CD4-positive, alpha-beta T cell (primary cell): ENCODE results near the gene MAML2. TPM values are rescaled to one million over a fixed set of nuclear protein-coding genes. Genes with fewer than 3 reads are reported as not detected.
A peak's percentile ranks its signal among the peaks of the same experiment; 100 is the strongest.

Experiments used
- ATAC-seq: fragments of 200-7000 bp; cut with Tn5 transposase; one replicate; pipeline ENCODE4 v1.10.0; 2022; ENCODE audit warnings: mild to moderate bottlenecking; ENCODE audit not compliant: poor library complexity
- CTCF ChIA-PET: fragments of 350-600 bp; sonication (Branson Sonifier 250); formaldehyde crosslinking; loops from one replicate; lab custom pipeline; 2021; ENCODE audit warnings: antibody characterized with exemption, inconsistent platforms; lab: Charles Lee
- POLR2A ChIA-PET: fragments of 350-600 bp; sonication (Branson Sonifier 250); formaldehyde crosslinking; loops from one replicate; lab custom pipeline; 2021; ENCODE audit warnings: antibody characterized with exemption, inconsistent platforms; lab: Charles Lee
- DNase-seq, 14 experiments: peaks; one replicate each; pipeline ENCODE4 v3.0.0-alpha.2; 2013 to 2020; ENCODE audit warnings: mixed read lengths in 2 of 14
- H3K27ac ChIP-seq, 2 donors: one replicate each; pipeline versions ENCODE4 v1.5.1 to v1.7.0; 2013; ENCODE audit warnings: low read length in 2 of 2, low read depth in 1 of 2, mild to moderate bottlenecking in 1 of 2
- H3K27me3 ChIP-seq, 2 experiments: 1 replicate in 1 of 2; 2 replicates in 1 of 2; pipeline versions ENCODE4 v1.6.1 to v1.7.0; 2013; ENCODE audit warnings: low read length in 2 of 2, control low read depth in 1 of 2, mild to moderate bottlenecking in 1 of 2, moderate library complexity in 1 of 2; ENCODE audit not compliant: insufficient read depth in 2 of 2, control insufficient read depth in 1 of 2
- H3K36me3 ChIP-seq: one replicate; pipeline ENCODE4 v1.6.1; 2013; ENCODE audit warnings: low read length, control low read depth; ENCODE audit not compliant: insufficient read depth
- H3K4me1 ChIP-seq: one replicate; pipeline ENCODE4 v1.6.1; 2013; ENCODE audit warnings: low read length, control low read depth; ENCODE audit not compliant: insufficient read depth
- H3K4me3 ChIP-seq: one replicate; pipeline ENCODE4 v1.5.1; 2013; ENCODE audit warnings: mild to moderate bottlenecking, low read length, moderate library complexity
- H3K9me3 ChIP-seq, 2 experiments: 1 replicate in 1 of 2; 2 replicates in 1 of 2; pipeline versions ENCODE4 v1.6.1 to v1.7.0; 2013; ENCODE audit warnings: low read length in 2 of 2, mild to moderate bottlenecking in 2 of 2, control low read depth in 1 of 2, moderate library complexity in 1 of 2; ENCODE audit not compliant: control insufficient read depth in 1 of 2, insufficient read depth in 1 of 2
- H3K27ac Mint-ChIP-seq: one replicate; pipeline ENCODE4 v1.8.0; 2020; ENCODE audit warnings: mixed read lengths
- H3K27me3 Mint-ChIP-seq: one replicate; pipeline ENCODE4 v1.8.0; 2021; ENCODE audit warnings: mixed read lengths
- H3K36me3 Mint-ChIP-seq: one replicate; pipeline ENCODE4 v1.8.0; 2021; ENCODE audit warnings: low read depth, mixed read lengths
- H3K4me1 Mint-ChIP-seq: one replicate; pipeline ENCODE4 v1.8.0; 2021; ENCODE audit warnings: low read depth, mixed read lengths
- H3K4me3 Mint-ChIP-seq: one replicate; pipeline ENCODE4 v1.8.0; 2020; ENCODE audit warnings: mild to moderate bottlenecking, mixed read lengths
- H3K9me3 Mint-ChIP-seq: one replicate; pipeline ENCODE4 v1.8.0; 2020; ENCODE audit warnings: mixed read lengths
- intact Hi-C, 2 experiments: fragments of 100-400 bp; cut with DNase I in 1 of 2; cut with micrococcal nuclease in 1 of 2; formaldehyde crosslinking; loops; one replicate each; pipeline versions ENCODE4 v1.15.1 to v1.9.0; 2023 to 2025; cut with DNase I, micrococcal nuclease
- total RNA-seq, 174 experiments: library from RNA in 2 of 174; stranded (reverse) in 2 of 174; gene quantifications; one replicate each; pipeline ENCODE4 v1.2.3 and lab custom pipeline; 2021 to 2026
- TF ChIP-seq, protein P1 (sequence below): fragments of 200-600 bp; IDR thresholded peaks from one replicate; pipeline ENCODE4 v1.8.0; 2022; ENCODE audit warnings: antibody characterized with exemption, mild to moderate bottlenecking

The MAML2 gene
- total RNA-seq, 2 experiments from 2014 or later, result 58.8 to 59.8 TPM

DNA sequence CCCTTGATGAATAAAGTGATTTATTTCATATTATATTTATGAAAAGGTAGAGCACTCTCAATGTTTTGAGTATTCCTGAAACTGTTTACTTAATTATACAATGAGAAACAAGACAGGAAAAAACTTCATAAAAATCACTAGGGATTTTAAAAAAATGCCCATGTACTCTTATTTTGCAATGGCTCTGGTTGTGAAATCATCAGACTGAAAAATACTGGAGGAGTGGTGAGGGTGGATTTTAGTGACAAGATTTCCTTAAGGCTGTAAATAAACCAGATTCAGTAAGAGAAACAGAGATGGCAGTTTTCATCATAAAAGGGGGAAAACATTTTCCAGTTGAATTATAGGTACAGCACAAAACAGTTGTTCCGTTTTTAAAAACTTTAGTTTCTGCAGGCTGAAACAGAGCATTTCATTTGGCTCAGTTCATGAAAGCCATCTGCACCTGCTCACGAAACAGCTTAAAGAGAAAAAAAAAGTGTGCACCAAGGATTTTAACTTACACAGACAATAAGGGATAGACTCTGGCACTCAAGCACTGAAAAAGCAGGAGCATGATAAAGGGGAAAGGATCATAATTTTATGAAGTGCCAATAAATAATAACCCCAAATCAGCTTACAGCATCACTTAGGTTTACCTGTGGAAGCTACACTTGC is 100.7 kb downstream of the MAML2 start:
- Histone ChIP-seq H3K4me3 (peak overlapping the region; percentile 57), H3K27me3 (no peaks in the 10 kb centered on the region), H3K4me1 (peaks cover 28% of the 10 kb centered on the region), H3K36me3 (no peaks in the 10 kb centered on the region), H3K9me3 (no peaks in the 10 kb centered on the region), H3K27ac (peak overlapping the region in 1 of 2 donors; percentile 76)
- Mint-ChIP-seq H3K27me3 (no peaks in the 10 kb centered on the region), H3K4me3 (peak overlapping the region; percentile 92), H3K36me3 (peaks cover 15% of the 10 kb centered on the region), H3K4me1 (peaks cover 63% of the 10 kb centered on the region), H3K9me3 (peaks cover 3% of the 10 kb centered on the region), H3K27ac (peak overlapping the region; percentile 99)
- DNase-seq, result no peak
- TF ChIP-seq, protein P1, sequence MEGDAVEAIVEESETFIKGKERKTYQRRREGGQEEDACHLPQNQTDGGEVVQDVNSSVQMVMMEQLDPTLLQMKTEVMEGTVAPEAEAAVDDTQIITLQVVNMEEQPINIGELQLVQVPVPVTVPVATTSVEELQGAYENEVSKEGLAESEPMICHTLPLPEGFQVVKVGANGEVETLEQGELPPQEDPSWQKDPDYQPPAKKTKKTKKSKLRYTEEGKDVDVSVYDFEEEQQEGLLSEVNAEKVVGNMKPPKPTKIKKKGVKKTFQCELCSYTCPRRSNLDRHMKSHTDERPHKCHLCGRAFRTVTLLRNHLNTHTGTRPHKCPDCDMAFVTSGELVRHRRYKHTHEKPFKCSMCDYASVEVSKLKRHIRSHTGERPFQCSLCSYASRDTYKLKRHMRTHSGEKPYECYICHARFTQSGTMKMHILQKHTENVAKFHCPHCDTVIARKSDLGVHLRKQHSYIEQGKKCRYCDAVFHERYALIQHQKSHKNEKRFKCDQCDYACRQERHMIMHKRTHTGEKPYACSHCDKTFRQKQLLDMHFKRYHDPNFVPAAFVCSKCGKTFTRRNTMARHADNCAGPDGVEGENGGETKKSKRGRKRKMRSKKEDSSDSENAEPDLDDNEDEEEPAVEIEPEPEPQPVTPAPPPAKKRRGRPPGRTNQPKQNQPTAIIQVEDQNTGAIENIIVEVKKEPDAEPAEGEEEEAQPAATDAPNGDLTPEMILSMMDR, result no peak
- no peak for ATAC-seq
- intact Hi-C loops, result loop anchor here in 1 of 2 experiments (2.0 to 5.0 kb wide), 4 partner anchors 35 to 230 kb away; no protein-coding TSS in a partner anchor
- CTCF ChIA-PET, result interaction anchor here (1.4 to 4.5 kb wide), 6 partner anchors 11 to 231 kb away, joined by 3 to 38 read pairs (median 4); partner anchors contain the start of gene MAML2
- POLR2A ChIA-PET, result interaction anchor here (0.6 to 4.7 kb wide), 29 partner anchors 9 to 1720 kb away, joined by 3 to 33 read pairs (median 5); partner anchors contain the start of gene MAML2

DNA sequence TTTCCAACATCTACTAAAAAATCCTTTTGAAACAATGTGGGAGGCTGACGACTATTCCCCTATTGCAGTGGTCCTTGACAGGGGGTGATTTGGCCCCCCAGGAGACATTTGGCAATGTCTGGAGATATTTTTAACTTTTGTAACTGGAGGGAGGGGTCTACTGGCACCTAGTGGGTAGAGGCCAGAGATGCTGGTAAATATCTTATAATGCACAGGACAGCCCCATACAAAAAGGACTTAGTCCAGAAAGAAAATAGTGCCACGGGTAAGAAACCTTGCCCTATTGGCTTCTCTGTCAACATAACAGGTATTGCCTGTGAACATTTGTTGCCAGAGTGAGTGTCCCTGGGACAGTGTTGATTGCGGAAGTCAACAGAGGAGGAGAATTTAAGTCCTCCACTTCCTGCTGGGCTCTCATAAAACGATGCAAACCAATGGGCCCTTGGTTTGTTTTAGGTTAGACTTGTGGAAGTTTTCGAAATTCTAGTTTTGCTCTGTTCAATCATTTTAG is 101.6 kb downstream of the MAML2 start:
- Histone ChIP-seq H3K27ac (no peak overlapping the region), H3K9me3 (no peaks in the 10 kb centered on the region), H3K27me3 (no peaks in the 10 kb centered on the region), H3K4me3 (no peak overlapping the region), H3K36me3 (no peaks in the 10 kb centered on the region), H3K4me1 (peaks cover 22% of the 10 kb centered on the region)
- TF ChIP-seq, protein P1, result no peak
- POLR2A ChIA-PET, result interaction anchor here (1.3 to 4.7 kb wide), 4 partner anchors 8 to 150 kb away, joined by 3 to 33 read pairs (median 17); no protein-coding TSS in a partner anchor
- Mint-ChIP-seq H3K4me1 (peaks cover 53% of the 10 kb centered on the region), H3K36me3 (peaks cover 10% of the 10 kb centered on the region), H3K9me3 (peaks cover 3% of the 10 kb centered on the region), H3K4me3 (peak overlapping the region; percentile 49), H3K27me3 (no peaks in the 10 kb centered on the region), H3K27ac (peak overlapping the region; percentile 99)
- CTCF ChIA-PET, result interaction anchor here (1.7 to 4.5 kb wide), 2 partner anchors 101 to 186 kb away, joined by 5 to 38 read pairs; partner anchors contain the start of gene MAML2
- intact Hi-C loops, result loop anchor here in 1 of 2 experiments (5.0 kb wide), 3 partner anchors 34 to 184 kb away; no protein-coding TSS in a partner anchor
- peak in 1 of 14 experiments; percentile 36 for DNase-seq
- ATAC-seq, result no peak

DNA sequence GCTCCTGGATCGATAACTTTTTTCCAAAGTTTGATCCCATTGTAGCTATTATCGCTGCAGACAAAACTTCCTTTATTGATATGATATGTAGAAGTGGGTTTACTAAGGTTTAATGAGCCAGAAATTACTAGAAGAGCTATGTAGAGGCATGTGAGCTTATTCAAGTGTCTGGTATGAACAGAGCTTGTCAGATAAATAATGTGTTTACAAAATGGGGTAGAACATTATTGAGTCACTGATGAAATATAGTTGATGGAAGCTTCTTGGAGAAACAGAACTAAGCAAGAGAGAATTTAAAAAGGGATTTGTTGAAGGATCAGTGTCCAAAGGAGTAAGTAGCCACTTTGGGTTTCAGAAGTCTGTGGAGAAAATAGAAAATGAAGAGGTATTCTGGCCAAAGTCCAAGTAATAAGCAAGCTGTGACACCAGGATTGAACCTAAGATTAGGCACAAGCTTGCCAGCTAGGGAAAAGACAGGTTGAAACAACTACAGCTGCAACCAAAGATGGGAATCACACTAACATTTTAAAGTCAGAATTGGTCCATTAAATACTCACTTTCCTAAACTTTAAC is 104.3 kb downstream of the MAML2 start:
- ATAC-seq (no peak), DNase-seq (no peak)
- CTCF ChIA-PET, result interaction anchor here (0.9 to 2.7 kb wide), 4 partner anchors 11 to 227 kb away, joined by 3 to 14 read pairs (median 4); partner anchors contain the start of gene MAML2
- no peaks in the 10 kb centered on the region for H3K9me3 ChIP-seq
- no peak overlapping the region for H3K27ac ChIP-seq
- no peaks in the 10 kb centered on the region for H3K27me3 Mint-ChIP-seq
- POLR2A ChIA-PET, result interaction anchor here (0.5 to 4.6 kb wide), 12 partner anchors 10 to 105 kb away, joined by 3 to 33 read pairs (median 3); partner anchors contain the start of gene MAML2
- H3K4me3 ChIP-seq, result no peak overlapping the region
- TF ChIP-seq, protein P1, result no peak
- H3K9me3 Mint-ChIP-seq, result peaks cover 3% of the 10 kb centered on the region
- intact Hi-C loops, result no loop called here
- peaks cover 43% of the 10 kb centered on the region for H3K4me1 Mint-ChIP-seq
- H3K36me3 Mint-ChIP-seq, result peaks cover 17% of the 10 kb centered on the region
- no peak overlapping the region for H3K27ac Mint-ChIP-seq
- H3K36me3 ChIP-seq, result no peaks in the 10 kb centered on the region
- peaks cover 22% of the 10 kb centered on the region for H3K4me1 ChIP-seq
- no peaks in the 10 kb centered on the region for H3K27me3 ChIP-seq
- H3K4me3 Mint-ChIP-seq, result no peak overlapping the region
